Tibial nerve (tissue), 4 donors: ENCODE data around the gene APOL2.
A peak's percentile ranks its signal among the peaks of the same experiment; 100 is the strongest.

ENCODE experiments used
- EP300 ChIP-seq, 2 donors: sonication (generic); formaldehyde crosslinking; IDR thresholded peaks; one replicate each; pipeline ENCODE4 v1.6.1; 2017; ENCODE audit warnings: antibody characterized with exemption in 2 of 2, mild to moderate bottlenecking in 1 of 2
- POLR2A ChIP-seq, 2 donors: fragments of 450-650 bp; IDR thresholded peaks; one replicate each; pipeline ENCODE4 v1.6.1; 2017; ENCODE audit warnings: antibody characterized with exemption in 2 of 2, mild to moderate bottlenecking in 2 of 2, moderate library complexity in 2 of 2
- TF ChIP-seq, protein P1 (sequence below), 5 experiments: fragments of 200-600 bp in 3 of 5; fragments of 450-650 bp in 2 of 5; sonication (generic) in 3 of 5; IDR thresholded peaks; one replicate each; pipeline ENCODE4 v1.5.1; 2016 to 2019; ENCODE audit warnings: antibody characterized with exemption in 5 of 5, mild to moderate bottlenecking in 3 of 5, moderate library complexity in 2 of 5

DNA sequence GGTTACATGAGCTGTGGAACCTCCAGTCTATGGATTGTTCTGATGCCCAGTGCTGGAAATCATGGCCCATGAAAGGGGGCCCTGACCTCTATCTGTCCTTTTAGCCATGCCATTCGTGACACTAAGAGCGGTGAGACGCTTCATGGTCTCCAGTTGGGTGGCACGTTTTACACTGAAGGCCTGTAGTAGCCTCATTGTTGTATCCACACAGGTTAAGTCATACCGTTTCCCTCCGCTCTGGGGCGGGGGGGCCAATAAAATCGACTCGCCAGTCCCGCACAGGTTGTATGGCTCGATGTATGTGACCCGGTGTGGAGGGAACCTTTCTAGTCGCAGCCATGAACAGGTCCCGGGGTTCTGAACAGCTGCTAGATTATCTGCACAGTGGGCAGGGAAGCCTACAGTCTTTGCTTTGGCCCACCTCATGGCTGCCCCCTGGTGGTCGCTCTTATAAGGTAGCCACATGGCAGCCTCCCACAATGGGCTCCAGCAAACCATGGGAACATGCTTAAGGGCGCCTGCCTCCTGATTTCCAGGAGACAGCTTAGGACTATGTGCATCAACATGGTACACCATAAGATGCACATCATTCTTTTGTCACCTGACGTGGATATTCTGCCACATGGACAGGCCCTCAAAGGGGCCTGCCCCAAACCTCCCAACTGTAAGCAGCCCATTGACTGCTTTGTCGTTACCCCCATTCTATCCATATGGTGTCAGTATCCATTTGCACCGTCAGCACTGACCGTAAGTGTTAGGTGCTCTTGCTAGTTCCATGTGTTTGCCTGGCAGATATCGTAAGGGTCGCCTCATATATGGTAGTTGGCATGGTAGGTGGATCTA lies 59.1 kb downstream of the APOL2 start:
- TF ChIP-seq, protein P1, sequence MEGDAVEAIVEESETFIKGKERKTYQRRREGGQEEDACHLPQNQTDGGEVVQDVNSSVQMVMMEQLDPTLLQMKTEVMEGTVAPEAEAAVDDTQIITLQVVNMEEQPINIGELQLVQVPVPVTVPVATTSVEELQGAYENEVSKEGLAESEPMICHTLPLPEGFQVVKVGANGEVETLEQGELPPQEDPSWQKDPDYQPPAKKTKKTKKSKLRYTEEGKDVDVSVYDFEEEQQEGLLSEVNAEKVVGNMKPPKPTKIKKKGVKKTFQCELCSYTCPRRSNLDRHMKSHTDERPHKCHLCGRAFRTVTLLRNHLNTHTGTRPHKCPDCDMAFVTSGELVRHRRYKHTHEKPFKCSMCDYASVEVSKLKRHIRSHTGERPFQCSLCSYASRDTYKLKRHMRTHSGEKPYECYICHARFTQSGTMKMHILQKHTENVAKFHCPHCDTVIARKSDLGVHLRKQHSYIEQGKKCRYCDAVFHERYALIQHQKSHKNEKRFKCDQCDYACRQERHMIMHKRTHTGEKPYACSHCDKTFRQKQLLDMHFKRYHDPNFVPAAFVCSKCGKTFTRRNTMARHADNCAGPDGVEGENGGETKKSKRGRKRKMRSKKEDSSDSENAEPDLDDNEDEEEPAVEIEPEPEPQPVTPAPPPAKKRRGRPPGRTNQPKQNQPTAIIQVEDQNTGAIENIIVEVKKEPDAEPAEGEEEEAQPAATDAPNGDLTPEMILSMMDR (IDR thresholded peaks at IDR 0.05) = peak; percentile 82 to 93 (median 93)
- TF ChIP-seq EP300 (IDR thresholded peaks at IDR 0.05) = peak in 1 of 2 donors; percentile 19
- no peak for TF ChIP-seq POLR2A (IDR thresholded peaks at IDR 0.05)
